Panc1 (cell line): ENCODE data around the gene POTED.
"Not testable (repeated sequence)": the region's sequence is repeated elsewhere in the genome, so short reads cannot be mapped to it uniquely, and the experiment has no call there.

ENCODE experiments used
- CTCF ChIP-seq: fragments of 450-650 bp; IDR thresholded peaks from 2 replicates; pipeline ENCODE4 v1.5.1; 2017; ENCODE audit warnings: mild to moderate bottlenecking
- POLR2AphosphoS5 ChIP-seq: IDR thresholded peaks from 2 replicates; pipeline ENCODE4 v1.6.1; 2012; ENCODE audit warnings: mild to moderate bottlenecking, low read depth, low read length, moderate library complexity
- REST ChIP-seq, 2 experiments: IDR thresholded peaks; 2 replicates each; pipeline ENCODE4 v1.6.1; 2011 to 2012; ENCODE audit warnings: low read depth in 2 of 2, control low read depth in 1 of 2, low read length in 1 of 2, mild to moderate bottlenecking in 1 of 2, moderate library complexity in 1 of 2; ENCODE audit not compliant: insufficient read depth in 1 of 2

DNA sequence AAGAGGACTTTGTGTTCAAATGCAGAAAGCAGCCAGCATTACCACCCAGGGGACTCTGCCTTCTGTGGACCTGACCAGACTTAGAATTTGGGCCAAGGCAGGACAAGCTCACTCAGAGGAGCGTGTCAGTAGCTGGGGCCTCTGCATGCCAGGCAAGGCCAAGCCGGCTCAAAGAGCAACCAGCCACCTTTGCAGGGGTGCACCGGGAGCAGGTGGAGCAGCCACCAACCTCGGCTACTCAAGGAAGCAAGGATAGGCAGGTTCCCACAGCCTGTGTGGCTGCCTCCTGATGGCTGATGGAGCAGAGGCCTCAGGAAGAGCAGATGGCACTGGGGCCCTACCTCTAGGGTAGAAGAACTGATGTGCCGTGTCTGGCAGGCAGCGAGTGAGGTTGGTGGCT lies 42.2 kb downstream of the POTED start:
- not testable (repeated sequence) for TF ChIP-seq CTCF; POLR2AphosphoS5; REST (IDR thresholded peaks at IDR 0.05; ENCODE audit: insufficient read depth in 1 of 2, low read depth in 2 of 2, low read length in 1 of 2)
